Endothelial cell of umbilical vein (primary cell): ENCODE measurements around the gene RESP18. TPM values are rescaled to one million over a fixed set of nuclear protein-coding genes. Genes with fewer than 3 reads are reported as not detected.

Experiments used
- BruUV-seq: library from RNA; stranded (reverse); fragments of 400-500 nt; replicated peaks from 2 replicates; lab custom pipeline; 2021; lab: Mats Ljungman, UMichigan
- CTCF ChIA-PET: fragments of 300-600, 350-600 bp; sonication (Branson Sonifier 250); formaldehyde crosslinking; loops from one replicate; lab custom pipeline; 2021; ENCODE audit warnings: antibody characterized with exemption, inconsistent platforms; lab: Charles Lee
- POLR2A ChIA-PET: fragments of 300-600, 350-600 bp; sonication (Branson Sonifier 250); formaldehyde crosslinking; loops from one replicate; lab custom pipeline; 2021; ENCODE audit warnings: antibody characterized with exemption, inconsistent platforms; lab: Charles Lee
- DNase-seq: peaks from one replicate; pipeline ENCODE4 v3.0.0-alpha.2; 2011; ENCODE audit warnings: low read depth, low spot score
- FAIRE-seq: peaks from 2 replicates; lab custom pipeline; 2011; peaks lifted over from hg19 to GRCh38; lab: Jason Lieb, UNC
- H2AFZ ChIP-seq: 2 replicates; pipeline ENCODE4 v1.6.0; 2012; ENCODE audit warnings: low read depth, low read length, control low read depth, inconsistent platforms
- H3K27ac ChIP-seq: 2 replicates; pipeline ENCODE4 v1.5.1; 2011; ENCODE audit warnings: low read depth, mild to moderate bottlenecking, control low read depth, low read length, moderate library complexity; ENCODE audit not compliant: insufficient read depth
- H3K27me3 ChIP-seq, 2 experiments: 2 replicates each; pipeline versions ENCODE4 v1.6.0 to v1.6.1; 2011; ENCODE audit warnings: low read length in 2 of 2, mixed read lengths in 1 of 2; ENCODE audit not compliant: control insufficient read depth in 2 of 2, insufficient read depth in 2 of 2
- H3K36me3 ChIP-seq, 2 experiments: 2 replicates in 1 of 2; 3 replicates in 1 of 2; pipeline ENCODE4 v1.5.1; 2011; ENCODE audit warnings: low read length in 2 of 2, mild to moderate bottlenecking in 1 of 2, moderate library complexity in 1 of 2; ENCODE audit not compliant: control insufficient read depth in 2 of 2, insufficient read depth in 2 of 2; ENCODE audit errors: extremely low read depth in 1 of 2
- H3K4me1 ChIP-seq: 3 replicates; pipeline ENCODE4 v1.5.1; 2011; ENCODE audit warnings: mild to moderate bottlenecking, low read length; ENCODE audit not compliant: control insufficient read depth, insufficient read depth; ENCODE audit errors: extremely low read depth
- H3K4me2 ChIP-seq: 2 replicates; pipeline ENCODE4 v1.6.1; 2011; ENCODE audit warnings: low read length, control low read depth, mixed read lengths; ENCODE audit not compliant: insufficient read depth
- H3K4me3 ChIP-seq, 3 experiments: fragments of 200-600 bp in 1 of 3; sonication (generic), shearing (Covaris generic) in 1 of 3; replicated peaks in 1 of 3; 2 replicates each; pipeline ENCODE4 v1.5.1; 2011 to 2016; ENCODE audit warnings: control low read depth in 3 of 3, low read length in 3 of 3, mild to moderate bottlenecking in 2 of 3, inconsistent platforms in 1 of 3, low read depth in 1 of 3, moderate library complexity in 1 of 3; ENCODE audit not compliant: insufficient read depth in 1 of 3
- H3K79me2 ChIP-seq: 2 replicates; pipeline ENCODE4 v1.6.0; 2012; ENCODE audit warnings: low read length, inconsistent platforms; ENCODE audit not compliant: control insufficient read depth, insufficient read depth
- H3K9ac ChIP-seq: replicated peaks from 2 replicates; pipeline ENCODE3; 2011; ENCODE audit warnings: low read length, control low read depth; ENCODE audit not compliant: insufficient read depth; ENCODE audit errors: extremely low read depth
- H3K9me1 ChIP-seq: replicated peaks from 3 replicates; pipeline ENCODE4 v1.6.0; 2011; ENCODE audit warnings: mild to moderate bottlenecking, low read length; ENCODE audit not compliant: control insufficient read depth, insufficient read depth; ENCODE audit errors: extremely low read depth
- H3K9me3 ChIP-seq: replicated peaks from 2 replicates; pipeline ENCODE4 v1.5.1; 2012; ENCODE audit warnings: low read length, inconsistent platforms; ENCODE audit not compliant: control insufficient read depth, insufficient read depth
- H4K20me1 ChIP-seq: replicated peaks from 2 replicates; pipeline ENCODE3; 2011; ENCODE audit warnings: mild to moderate bottlenecking, low read length; ENCODE audit not compliant: control insufficient read depth, insufficient read depth; ENCODE audit errors: extremely low read depth
- CTCF ChIP-seq, 2 donors: IDR thresholded peaks; 1 replicate in 1 of 2; 2 replicates in 1 of 2; pipeline ENCODE4 v1.5.1; 2011; ENCODE audit warnings: low read length in 2 of 2, mild to moderate bottlenecking in 2 of 2, moderate library complexity in 2 of 2, control low read depth in 1 of 2, inconsistent platforms in 1 of 2, low read depth in 1 of 2; ENCODE audit not compliant: insufficient read depth in 1 of 2; ENCODE audit errors: extremely low read depth in 1 of 2
- EZH2 ChIP-seq: IDR thresholded peaks from 2 replicates; pipeline ENCODE4 v1.6.1; 2012; ENCODE audit warnings: borderline replicate concordance, low read depth, mild to moderate bottlenecking, moderate library complexity, low read length, inconsistent platforms; ENCODE audit not compliant: severe bottlenecking
- GATA2 ChIP-seq: IDR thresholded peaks from 2 replicates; pipeline ENCODE4 v1.7.0; 2011; ENCODE audit warnings: low read depth, mild to moderate bottlenecking, moderate library complexity, mixed read lengths, low read length; ENCODE audit not compliant: insufficient read length, insufficient read depth
- JUN ChIP-seq: IDR thresholded peaks from 2 replicates; pipeline ENCODE4 v1.6.1; 2011; ENCODE audit warnings: borderline replicate concordance, low read depth; ENCODE audit not compliant: insufficient read length, insufficient read depth
- MAX ChIP-seq: IDR thresholded peaks from 2 replicates; pipeline ENCODE4 v1.6.1; 2011; ENCODE audit not compliant: insufficient read depth, insufficient read length
- POLR2A ChIP-seq: IDR thresholded peaks from 2 replicates; pipeline ENCODE4 v1.6.1; 2012; ENCODE audit warnings: low read depth, mild to moderate bottlenecking, control low read depth, low read length
- dilution Hi-C: fragments of 300-500 bp; cut with MboI; formaldehyde crosslinking; loops from one replicate; pipeline ENCODE4 v1.15.0; 2019; ENCODE audit warnings: low sequenced_read_pairs; ENCODE audit not compliant: extremely low pct_ligation_motif_present
- intact Hi-C: fragments of 100-400 bp; cut with micrococcal nuclease; formaldehyde crosslinking; loops from one replicate; pipeline ENCODE4 v1.10.0; 2022
- polyA plus RNA-seq, 4 experiments: library from polyadenylated mRNA; depleted of rRNA in 3 of 4; stranded (reverse) in 3 of 4; unstranded in 1 of 4; fragments of >200 nt; gene quantifications; 2 replicates each; pipeline versions ENCODE4 v1.2.1 to v1.2.3, GENCODE V29; 2011 to 2012; ENCODE audit warnings: missing spikeins in 1 of 4
- total RNA-seq: library from RNA; stranded (reverse); gene quantifications from 2 replicates; pipeline ENCODE4 v1.2.3, GENCODE V29; 2021

RESP18 gene
- total and polyA plus RNA-seq, 2 donors (not counting 3 experiments of a cell fraction or from before 2014, with no cell fraction given) = not detected

- FAIRE-seq = no peak
- no TSS peak for BruUV-seq
- no peaks in the 10 kb centered on the region for H3K4me1 ChIP-seq
- ChIA-PET POLR2A (no interaction called here), CTCF (interaction anchor here (12.6 kb wide), 1 partner anchor 9 kb away, joined by 253 read pairs; no protein-coding TSS in a partner anchor)
- H4K20me1 ChIP-seq = no peaks in the 10 kb centered on the region
- H3K27me3 ChIP-seq = peaks cover 0 to 1% of the 10 kb centered on the region in 2 experiments
- no peaks in the 10 kb centered on the region for H3K9me1 ChIP-seq
- H2AFZ ChIP-seq = no peak overlapping the region
- H3K79me2 ChIP-seq = no peaks in the 10 kb centered on the region
- DNase-seq = no peak
- no peak overlapping the region for H3K4me2 ChIP-seq
- H3K27ac ChIP-seq = no peak overlapping the region
- no peaks in the 10 kb centered on the region for H3K9me3 ChIP-seq
- dilution Hi-C loops (no loop called here), intact Hi-C loops (no loop called here)
- H3K9ac ChIP-seq = no peak overlapping the region
- H3K4me3 ChIP-seq = no peak overlapping the region
- peaks cover 0 to 21% of the 10 kb centered on the region in 2 experiments for H3K36me3 ChIP-seq
- no peak for TF ChIP-seq GATA2
- no peak for TF ChIP-seq JUN
- TF ChIP-seq CTCF (IDR thresholded peaks at IDR 0.05; ENCODE audit: extremely low read depth in 1 of 2, insufficient read depth in 1 of 2, low read depth in 1 of 2, low read length in 2 of 2) = no peak
Measured at GRCh38 chr2:219285894-219286425, 46.6 kb downstream of the RESP18 start.

- Histone ChIP-seq H3K27ac (no peak overlapping the region), H3K9me1 (no peaks in the 10 kb centered on the region), H3K79me2 (no peaks in the 10 kb centered on the region), H3K9me3 (no peaks in the 10 kb centered on the region), H3K27me3 (no peaks in the 10 kb centered on the region), H3K9ac (no peak overlapping the region), H2AFZ (no peak overlapping the region), H3K4me2 (no peak overlapping the region), H3K36me3 (peaks cover 0 to 21% of the 10 kb centered on the region in 2 experiments), H3K4me1 (no peaks in the 10 kb centered on the region), H4K20me1 (no peaks in the 10 kb centered on the region), H3K4me3 (no peak overlapping the region)
- TF ChIP-seq JUN (no peak), CTCF (IDR thresholded peaks at IDR 0.05; ENCODE audit: extremely low read depth in 1 of 2, insufficient read depth in 1 of 2, low read depth in 1 of 2, low read length in 2 of 2) (no peak), POLR2A (no peak), MAX (no peak), EZH2 (no peak)
- FAIRE-seq (no peak), DNase-seq (no peak)
- no TSS peak for BruUV-seq
- POLR2A ChIA-PET = no interaction called here
- dilution Hi-C loops = no loop called here
- CTCF ChIA-PET = interaction anchor here (12.6 kb wide), 1 partner anchor 9 kb away, joined by 253 read pairs; no protein-coding TSS in a partner anchor
- intact Hi-C loops = no loop called here
Measured at GRCh38 chr2:219285373-219285735, 47.2 kb downstream of the RESP18 start.
